ENCODE measurements around the gene DYRK1A.
A peak's percentile ranks its signal among the peaks of the same experiment; 100 is the strongest.
"Not testable (repeated sequence)": the region's sequence is repeated elsewhere in the genome, so short reads cannot be mapped to it uniquely, and the experiment has no call there.

Gene DYRK1A

GRCh38 chr21:37366482-37367316 lies at the start of gene DYRK1A:
DYRK1A (plus strand) TSS chr21:37366773; CDS start chr21:37420375, 53,602 bp downstream.
- DNase-seq = peak; percentile 97 to 98

- DNase-seq = no peak
Measured at GRCh38 chr21:37319551-37319950, 47.0 kb upstream of the DYRK1A start.

- no peak for DNase-seq
Measured at GRCh38 chr21:37322084-37322483, 44.5 kb upstream of the DYRK1A start.

GRCh38 chr21:37324558-37324957 lies 42.0 kb upstream of the DYRK1A start:
- DNase-seq = no peak

- not testable (repeated sequence) for DNase-seq
Measured at GRCh38 chr21:37328147-37328546, 38.4 kb upstream of the DYRK1A start.

- DNase-seq = no peak
Measured at GRCh38 chr21:37331411-37331810, 35.2 kb upstream of the DYRK1A start.

GRCh38 chr21:37335053-37335452 lies 31.5 kb upstream of the DYRK1A start:
- DNase-seq = no peak

- DNase-seq = no peak
Measured at GRCh38 chr21:37337179-37337578, 29.4 kb upstream of the DYRK1A start.

GRCh38 chr21:37337831-37338230 lies 28.7 kb upstream of the DYRK1A start:
- no peak for DNase-seq

GRCh38 chr21:37338671-37339551 lies 27.7 kb upstream of the DYRK1A start:
- DNase-seq = no peak

GRCh38 chr21:37339552-37339939 lies 27.0 kb upstream of the DYRK1A start:
- no peak for DNase-seq

- no peak for DNase-seq
Measured at GRCh38 chr21:37341254-37341960, 25.2 kb upstream of the DYRK1A start.

GRCh38 chr21:37342046-37342632 lies 24.4 kb upstream of the DYRK1A start:
- no peak for DNase-seq

- no peak for DNase-seq
Measured at GRCh38 chr21:37346841-37347430, 19.6 kb upstream of the DYRK1A start.

- DNase-seq = no peak
Measured at GRCh38 chr21:37348664-37349063, 17.9 kb upstream of the DYRK1A start.

GRCh38 chr21:37350472-37350871 lies 16.1 kb upstream of the DYRK1A start:
- DNase-seq = no peak

GRCh38 chr21:37356706-37357105 lies 9.9 kb upstream of the DYRK1A start:
- DNase-seq = no peak

- DNase-seq = no peak
Measured at GRCh38 chr21:37357691-37358090, 8.9 kb upstream of the DYRK1A start.

- no peak for DNase-seq
Measured at GRCh38 chr21:37358397-37358796, 8.2 kb upstream of the DYRK1A start.

- no peak for DNase-seq
Measured at GRCh38 chr21:37363936-37364335, 2.6 kb upstream of the DYRK1A start.

GRCh38 chr21:37364722-37365121 lies 1.9 kb upstream of the DYRK1A start:
- DNase-seq = no peak

All from activated CD4-positive, alpha-beta T cell treated with anti-CD3 and anti-CD28 coated beads for 4 hours (primary cell).